ENCODE measurements around the gene HPS1. TPM values are rescaled to one million over a fixed set of nuclear protein-coding genes. Genes with fewer than 3 reads are reported as not detected.
"Not testable (repeated sequence)": the region's sequence is repeated elsewhere in the genome, so short reads cannot be mapped to it uniquely, and the experiment has no call there.

Gene HPS1
- total RNA-seq, 3 donors from 2014 or later (not counting 1 experiment from before 2014, with no cell fraction given) = 92.4 to 103 (median 102) TPM

- H3K9me3 ChIP-seq (ENCODE audit: control insufficient read depth, insufficient read depth, low read length) = no peaks in the 10 kb centered on the region
- no peak overlapping the region for H3K4me3 ChIP-seq (ENCODE audit: low read length)
- H3K27ac Mint-ChIP-seq = no peak overlapping the region
- H3K36me3 ChIP-seq (ENCODE audit: control insufficient read depth, insufficient read depth, low read length) = peaks cover 19% of the 10 kb centered on the region
- H3K4me1 Mint-ChIP-seq = peaks cover under 1 to 10% of the 10 kb centered on the region in 2 donors
- no peak for DNase-seq
- ATAC-seq = no peak
- peaks cover 5% of the 10 kb centered on the region for H3K4me1 ChIP-seq (ENCODE audit: control insufficient read depth, insufficient read depth, low read length)
- H3K27ac ChIP-seq (ENCODE audit: low read length) = no peak overlapping the region
- no peak for TF ChIP-seq CTCF (IDR thresholded peaks at IDR 0.05)
- H3K27me3 Mint-ChIP-seq (ENCODE audit: low read depth in 2 of 2) = no peaks in the 10 kb centered on the region
- H3K27me3 ChIP-seq (ENCODE audit: control insufficient read depth, insufficient read depth, low read length) = no peaks in the 10 kb centered on the region
- intact Hi-C loops (cut with micrococcal nuclease) = no loop called here
- 96% methylated on average over 5 of the region's 6 CpGs for WGBS (ENCODE audit: insufficient coverage)
- no peaks in the 10 kb centered on the region for H3K9me3 Mint-ChIP-seq
- no peaks in the 10 kb centered on the region for H3K36me3 Mint-ChIP-seq
- H3K4me3 Mint-ChIP-seq = no peak overlapping the region
These were observed 62.9 kb downstream of the HPS1 start for GRCh38 chr10:98383869-98384268.

- H3K4me1 Mint-ChIP-seq; H3K27me3 Mint-ChIP-seq (ENCODE audit: low read depth in 2 of 2); intact Hi-C loops (cut with micrococcal nuclease); H3K4me3 Mint-ChIP-seq; H3K27ac Mint-ChIP-seq; H3K27ac ChIP-seq (ENCODE audit: low read length); H3K9me3 Mint-ChIP-seq; ATAC-seq; H3K9me3 ChIP-seq (ENCODE audit: control insufficient read depth, insufficient read depth, low read length); H3K36me3 Mint-ChIP-seq; H3K27me3 ChIP-seq (ENCODE audit: control insufficient read depth, insufficient read depth, low read length); DNase-seq; H3K4me1 ChIP-seq (ENCODE audit: control insufficient read depth, insufficient read depth, low read length); H3K4me3 ChIP-seq (ENCODE audit: low read length): not testable (repeated sequence)
- WGBS (ENCODE audit: insufficient coverage) = 100% methylated on average over 7 of the region's 7 CpGs
- peaks cover 19% of the 10 kb centered on the region for H3K36me3 ChIP-seq (ENCODE audit: control insufficient read depth, insufficient read depth, low read length)
These were observed 63.5 kb downstream of the HPS1 start for GRCh38 chr10:98383134-98383667.

GRCh38 chr10:98382691-98383101 is 64.0 kb downstream of the HPS1 start:
- Histone ChIP-seq H3K4me3 (ENCODE audit: low read length) (no peak overlapping the region), H3K36me3 (ENCODE audit: control insufficient read depth, insufficient read depth, low read length) (peaks cover 19% of the 10 kb centered on the region), H3K4me1 (ENCODE audit: control insufficient read depth, insufficient read depth, low read length) (no peaks in the 10 kb centered on the region), H3K27me3 (ENCODE audit: control insufficient read depth, insufficient read depth, low read length) (no peaks in the 10 kb centered on the region), H3K27ac (ENCODE audit: low read length) (no peak overlapping the region), H3K9me3 (ENCODE audit: control insufficient read depth, insufficient read depth, low read length) (no peaks in the 10 kb centered on the region)
- DNase-seq = no peak
- H3K27ac Mint-ChIP-seq = no peak overlapping the region
- no peak for TF ChIP-seq CTCF (IDR thresholded peaks at IDR 0.05)
- H3K4me1 Mint-ChIP-seq = peaks cover 0 to under 1% of the 10 kb centered on the region in 2 donors
- H3K36me3 Mint-ChIP-seq = no peaks in the 10 kb centered on the region
- WGBS (ENCODE audit: insufficient coverage) = 95% methylated on average over 5 of the region's 5 CpGs
- no peak overlapping the region for H3K4me3 Mint-ChIP-seq
- intact Hi-C loops (cut with micrococcal nuclease) = no loop called here
- ATAC-seq = no peak
- H3K27me3 Mint-ChIP-seq (ENCODE audit: low read depth in 2 of 2) = no peaks in the 10 kb centered on the region
- H3K9me3 Mint-ChIP-seq = no peaks in the 10 kb centered on the region

DNA sequence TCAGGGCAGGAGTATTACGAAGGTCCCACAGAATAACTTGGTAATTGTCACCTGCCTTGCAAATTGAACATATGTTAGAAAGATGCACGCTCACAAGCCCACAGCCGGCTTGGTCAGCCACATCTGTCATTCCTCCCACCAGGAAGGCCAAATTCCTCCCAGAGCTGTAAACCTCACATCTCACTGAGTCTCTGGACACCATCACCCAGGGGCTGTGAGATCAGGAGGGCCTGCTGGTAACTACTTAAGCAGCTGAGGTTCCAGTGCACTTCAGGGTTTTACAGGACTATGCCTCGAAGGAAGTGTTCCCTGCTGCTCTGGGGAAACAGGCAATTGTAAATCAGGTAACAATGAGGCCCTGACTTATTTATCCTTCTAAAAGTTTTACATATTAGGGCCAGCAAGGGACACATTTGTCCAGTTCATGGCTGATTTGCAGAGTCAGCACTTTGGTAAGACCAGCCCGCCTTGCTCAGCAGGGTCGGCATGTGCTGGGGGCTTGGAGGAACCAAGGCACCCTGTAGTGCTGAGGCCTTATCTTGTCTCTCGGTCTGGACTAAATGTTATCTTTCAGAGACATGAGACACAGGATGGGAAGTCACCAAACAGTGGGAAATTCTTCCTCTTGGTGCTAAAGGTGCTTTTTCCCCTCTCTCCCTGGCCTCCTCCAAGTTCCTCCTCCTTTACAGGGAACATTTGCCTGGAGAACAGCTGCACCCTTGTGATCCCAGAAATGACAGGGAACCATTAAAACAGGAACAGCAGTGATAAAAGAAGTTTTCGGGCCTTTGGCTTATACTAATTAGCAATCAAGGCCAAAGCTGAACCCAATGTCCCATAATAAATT is 66.0 kb downstream of the HPS1 start:
- Histone ChIP-seq H3K27ac (ENCODE audit: low read length) (no peak overlapping the region), H3K36me3 (ENCODE audit: control insufficient read depth, insufficient read depth, low read length) (peaks cover 11% of the 10 kb centered on the region), H3K9me3 (ENCODE audit: control insufficient read depth, insufficient read depth, low read length) (no peaks in the 10 kb centered on the region), H3K27me3 (ENCODE audit: control insufficient read depth, insufficient read depth, low read length) (no peaks in the 10 kb centered on the region), H3K4me1 (ENCODE audit: control insufficient read depth, insufficient read depth, low read length) (no peaks in the 10 kb centered on the region), H3K4me3 (ENCODE audit: low read length) (no peak overlapping the region)
- 96% methylated on average over 8 of the region's 8 CpGs for WGBS (ENCODE audit: insufficient coverage)
- Mint-ChIP-seq H3K4me1 (no peaks in the 10 kb centered on the region), H3K27ac (no peak overlapping the region), H3K4me3 (no peak overlapping the region), H3K27me3 (ENCODE audit: low read depth in 2 of 2) (peaks cover 0 to 1% of the 10 kb centered on the region in 2 donors), H3K36me3 (no peaks in the 10 kb centered on the region), H3K9me3 (no peaks in the 10 kb centered on the region)
- DNase-seq = no peak
- no peak for TF ChIP-seq CTCF (IDR thresholded peaks at IDR 0.05)
- no peak for ATAC-seq
- intact Hi-C loops (cut with micrococcal nuclease) = no loop called here

Data from natural killer cell (primary cell).